Uterus (tissue), 4 donors: Measurements from ENCODE around the gene IKZF1. TPM values are rescaled to one million over a fixed set of nuclear protein-coding genes. Genes with fewer than 3 reads are reported as not detected.

Experiments used
- DNase-seq, 2 donors: peaks; one replicate each; pipeline ENCODE4 v3.0.0-alpha.2; 2019 to 2020
- H3K27ac ChIP-seq, 2 donors: fragments of 200-600 bp; sonication (generic); 1 replicate in 1 of 2; 2 replicates in 1 of 2; pipeline ENCODE4 v1.5.1; 2016 to 2018
- H3K27me3 ChIP-seq, 2 donors: fragments of 200-600 bp; sonication (generic); one replicate each; pipeline ENCODE4 v1.5.1; 2018 to 2019; ENCODE audit warnings: control low read depth in 1 of 2
- H3K36me3 ChIP-seq, 2 donors: fragments of 200-600 bp; sonication (generic); one replicate each; pipeline ENCODE4 v1.5.1; 2019; ENCODE audit warnings: control low read depth in 1 of 2
- H3K4me1 ChIP-seq, 2 donors: fragments of 200-600 bp; sonication (generic); one replicate each; pipeline ENCODE4 v1.5.1; 2018 to 2019; ENCODE audit warnings: control low read depth in 1 of 2
- H3K4me3 ChIP-seq, 2 donors: fragments of 200-600 bp; sonication (generic); 1 replicate in 1 of 2; 2 replicates in 1 of 2; pipeline ENCODE4 v1.5.1; 2018 to 2019; ENCODE audit warnings: mild to moderate bottlenecking in 1 of 2
- H3K9me3 ChIP-seq, 2 donors: fragments of 200-600 bp; sonication (generic); one replicate each; pipeline ENCODE4 v1.5.1; 2019; ENCODE audit warnings: control low read depth in 1 of 2
- CTCF ChIP-seq, 4 experiments: fragments of 200-600 bp in 2 of 4; fragments of 450-650 bp in 2 of 4; sonication (generic) in 2 of 4; IDR thresholded peaks; one replicate each; pipeline ENCODE4 v1.5.1; 2016 to 2019; ENCODE audit warnings: antibody characterized with exemption in 4 of 4, mild to moderate bottlenecking in 2 of 4, moderate library complexity in 1 of 4
- POLR2A ChIP-seq, 2 donors: fragments of 450-650 bp; IDR thresholded peaks; one replicate each; pipeline ENCODE4 v1.6.1; 2016; ENCODE audit warnings: antibody characterized with exemption in 2 of 2, mild to moderate bottlenecking in 1 of 2, moderate library complexity in 1 of 2
- intact Hi-C: fragments of 100-400 bp; cut with DNase I; formaldehyde crosslinking; loops from one replicate; pipeline ENCODE4 v1.15.1; 2023; ENCODE audit warnings: low total_unique reads
- total RNA-seq, 4 donors: library from RNA; depleted of rRNA in 3 of 4; stranded (reverse); fragments of >200 nt in 3 of 4; gene quantifications; one replicate each; pipeline versions ENCODE4 v1.1.0 to v1.2.4, GENCODE V29; 2014 to 2023
- donor health status: DM: yes; HTN: yes; CAD: no.

The IKZF1 gene
- total RNA-seq, 4 donors from 2014 or later, result 7.0 to 828 (median 12.8) TPM

- Histone ChIP-seq H3K4me3 (no peak overlapping the region), H3K36me3 (no peaks in the 10 kb centered on the region), H3K27me3 (no peaks in the 10 kb centered on the region), H3K4me1 (no peaks in the 10 kb centered on the region), H3K9me3 (no peaks in the 10 kb centered on the region), H3K27ac (no peak overlapping the region)
- no peak for TF ChIP-seq CTCF (IDR thresholded peaks at IDR 0.05)
- TF ChIP-seq POLR2A (IDR thresholded peaks at IDR 0.05), result no peak
- DNase-seq, result no peak
- intact Hi-C loops, result no loop called here
Measured at GRCh38 chr7:50341724-50342123, 37.2 kb downstream of the IKZF1 start.

- DNase-seq, result no peak
- TF ChIP-seq POLR2A (IDR thresholded peaks at IDR 0.05), result no peak
- no peak for TF ChIP-seq CTCF (IDR thresholded peaks at IDR 0.05)
- intact Hi-C loops, result no loop called here
Measured at GRCh38 chr7:50342616-50343114, 38.1 kb downstream of the IKZF1 start.

GRCh38 chr7:50346545-50347497, 42.3 kb downstream of the IKZF1 start:
- intact Hi-C loops, result no loop called here
- Histone ChIP-seq H3K9me3 (no peaks in the 10 kb centered on the region), H3K27me3 (no peaks in the 10 kb centered on the region), H3K4me3 (no peak overlapping the region), H3K4me1 (no peaks in the 10 kb centered on the region), H3K27ac (no peak overlapping the region), H3K36me3 (no peaks in the 10 kb centered on the region)
- DNase-seq, result no peak
- TF ChIP-seq CTCF (IDR thresholded peaks at IDR 0.05) (no peak), POLR2A (IDR thresholded peaks at IDR 0.05) (no peak)

More at GRCh38 chr7:50342616-50343114, 38.1 kb downstream of the IKZF1 start:
- no peaks in the 10 kb centered on the region for H3K9me3 ChIP-seq
- H3K4me3 ChIP-seq, result no peak overlapping the region
- H3K36me3 ChIP-seq, result no peaks in the 10 kb centered on the region
- H3K27ac ChIP-seq, result no peak overlapping the region
- H3K4me1 ChIP-seq, result no peaks in the 10 kb centered on the region
- H3K27me3 ChIP-seq, result no peaks in the 10 kb centered on the region

GRCh38 chr7:50347693-50348092, 43.2 kb downstream of the IKZF1 start:
- Histone ChIP-seq H3K36me3 (no peaks in the 10 kb centered on the region), H3K27me3 (no peaks in the 10 kb centered on the region), H3K4me3 (no peak overlapping the region), H3K4me1 (no peaks in the 10 kb centered on the region), H3K27ac (no peak overlapping the region), H3K9me3 (no peaks in the 10 kb centered on the region)
- intact Hi-C loops, result no loop called here
- TF ChIP-seq POLR2A (IDR thresholded peaks at IDR 0.05) (no peak), CTCF (IDR thresholded peaks at IDR 0.05) (no peak)
- no peak for DNase-seq

- intact Hi-C loops, result no loop called here
- no peak for DNase-seq
- Histone ChIP-seq H3K27me3 (no peaks in the 10 kb centered on the region), H3K36me3 (no peaks in the 10 kb centered on the region), H3K4me1 (no peaks in the 10 kb centered on the region), H3K9me3 (no peaks in the 10 kb centered on the region), H3K27ac (no peak overlapping the region), H3K4me3 (no peak overlapping the region)
- TF ChIP-seq CTCF (IDR thresholded peaks at IDR 0.05), result no peak
- TF ChIP-seq POLR2A (IDR thresholded peaks at IDR 0.05), result no peak
Measured at GRCh38 chr7:50348469-50349162, 44.1 kb downstream of the IKZF1 start.
